Loucy (cell line): ENCODE results near the gene OR4F15.

Experiments used
- EZH2phosphoT487 ChIP-seq: fragments of 200-600 bp; IDR thresholded peaks from 2 replicates; pipeline ENCODE4 v1.6.1; 2018; ENCODE audit warnings: antibody characterized with exemption, mild to moderate bottlenecking, moderate library complexity, borderline replicate concordance
- TF ChIP-seq, protein P1 (sequence below): fragments of 200-600 bp; sonication (generic); conservative IDR thresholded peaks from 2 replicates; pipeline ENCODE4 v1.5.1; 2014; ENCODE audit warnings: mild to moderate bottlenecking, antibody characterized with exemption, low read length

DNA sequence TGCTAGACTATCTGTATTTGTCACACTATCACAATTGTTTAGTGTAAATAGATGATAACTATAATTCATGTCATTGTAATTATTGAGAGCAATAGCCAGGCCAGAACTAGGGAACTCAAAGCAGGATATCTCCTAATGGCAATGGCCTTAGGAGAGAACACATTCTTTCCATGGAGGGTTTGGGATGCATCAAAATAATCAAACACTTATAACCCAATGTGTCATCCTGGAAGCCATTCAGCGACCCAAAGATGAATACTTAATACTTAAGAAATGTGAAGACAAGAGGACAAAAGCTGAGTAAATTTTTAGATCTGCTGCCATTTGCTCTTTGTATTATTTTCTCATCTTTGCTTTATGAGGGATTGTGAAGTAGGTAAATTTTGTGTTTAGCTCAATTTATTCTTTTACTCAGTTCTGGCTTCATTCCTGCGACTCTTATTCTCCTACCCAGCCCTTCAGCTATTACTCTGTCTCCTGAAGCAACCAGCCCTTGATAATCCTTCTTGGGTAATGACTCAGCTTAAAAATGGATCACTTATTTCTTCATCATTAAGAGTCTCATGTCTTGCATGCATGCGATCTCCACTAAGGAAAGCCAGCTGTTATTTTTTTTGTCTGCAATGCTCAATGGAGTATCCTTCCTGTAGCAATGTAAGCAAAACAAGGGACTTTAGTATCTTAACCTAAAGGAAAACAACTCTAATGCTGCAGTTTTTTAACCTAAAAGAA, 2.0 kb downstream of the OR4F15 start:
- no peak for TF ChIP-seq EZH2phosphoT487
- TF ChIP-seq, protein P1, sequence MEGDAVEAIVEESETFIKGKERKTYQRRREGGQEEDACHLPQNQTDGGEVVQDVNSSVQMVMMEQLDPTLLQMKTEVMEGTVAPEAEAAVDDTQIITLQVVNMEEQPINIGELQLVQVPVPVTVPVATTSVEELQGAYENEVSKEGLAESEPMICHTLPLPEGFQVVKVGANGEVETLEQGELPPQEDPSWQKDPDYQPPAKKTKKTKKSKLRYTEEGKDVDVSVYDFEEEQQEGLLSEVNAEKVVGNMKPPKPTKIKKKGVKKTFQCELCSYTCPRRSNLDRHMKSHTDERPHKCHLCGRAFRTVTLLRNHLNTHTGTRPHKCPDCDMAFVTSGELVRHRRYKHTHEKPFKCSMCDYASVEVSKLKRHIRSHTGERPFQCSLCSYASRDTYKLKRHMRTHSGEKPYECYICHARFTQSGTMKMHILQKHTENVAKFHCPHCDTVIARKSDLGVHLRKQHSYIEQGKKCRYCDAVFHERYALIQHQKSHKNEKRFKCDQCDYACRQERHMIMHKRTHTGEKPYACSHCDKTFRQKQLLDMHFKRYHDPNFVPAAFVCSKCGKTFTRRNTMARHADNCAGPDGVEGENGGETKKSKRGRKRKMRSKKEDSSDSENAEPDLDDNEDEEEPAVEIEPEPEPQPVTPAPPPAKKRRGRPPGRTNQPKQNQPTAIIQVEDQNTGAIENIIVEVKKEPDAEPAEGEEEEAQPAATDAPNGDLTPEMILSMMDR: no peak
